Caco-2 (cell line): ENCODE measurements around the gene NUFIP2. TPM values are rescaled to one million over a fixed set of nuclear protein-coding genes. Genes with fewer than 3 reads are reported as not detected.

Source experiments
- BruUV-seq: library from RNA; stranded (reverse); fragments of 400-500 nt; replicated peaks from 2 replicates; lab custom pipeline; 2021; lab: Mats Ljungman, UMichigan
- CTCF ChIA-PET: fragments of 300-600 bp; sonication (Branson Sonifier 250); formaldehyde crosslinking; loops from one replicate; lab custom pipeline; 2022; ENCODE audit warnings: antibody characterized with exemption; lab: Charles Lee
- POLR2A ChIA-PET: fragments of 300-600 bp; sonication (Branson Sonifier 250); formaldehyde crosslinking; loops from one replicate; lab custom pipeline; 2022; ENCODE audit warnings: antibody characterized with exemption; lab: Charles Lee
- DNase-seq, 2 experiments: peaks; one replicate each; pipeline versions ENCODE4 v3.0.0 to v3.0.0-alpha.2; 2020 to 2022
- H3K27me3 ChIP-seq: replicated peaks from 2 replicates; pipeline ENCODE4 v1.6.0; 2011; ENCODE audit warnings: low read length; ENCODE audit not compliant: control insufficient read depth, insufficient read depth
- H3K36me3 ChIP-seq: 2 replicates; pipeline ENCODE4 v1.5.1; 2011; ENCODE audit warnings: low read length; ENCODE audit not compliant: control insufficient read depth, insufficient read depth
- H3K4me1 ChIP-seq: fragments of 250-450 bp; sonication (Bioruptor Pico); 2 replicates; pipeline ENCODE4 v1.5.1; 2020; ENCODE audit warnings: mild to moderate bottlenecking
- H3K4me3 ChIP-seq: 2 replicates; pipeline ENCODE4 v1.5.1; 2011; ENCODE audit warnings: low read depth, mild to moderate bottlenecking, control low read depth, low read length
- H3K9me3 ChIP-seq: fragments of 250-450 bp; sonication (Bioruptor Pico); 2 replicates; pipeline ENCODE4 v1.5.1; 2020; ENCODE audit warnings: mild to moderate bottlenecking, moderate library complexity
- H3K27ac Mint-ChIP-seq: one replicate; pipeline ENCODE4 v1.8.0; 2022; ENCODE audit warnings: mixed read lengths; ENCODE audit not compliant: unreplicated experiment
- H3K27me3 Mint-ChIP-seq: one replicate; pipeline ENCODE4 v1.8.0; 2022; ENCODE audit warnings: mixed read lengths; ENCODE audit not compliant: insufficient read depth, unreplicated experiment
- H3K36me3 Mint-ChIP-seq: one replicate; pipeline ENCODE4 v1.8.0; 2022; ENCODE audit warnings: mild to moderate bottlenecking, mixed read lengths; ENCODE audit not compliant: insufficient read depth, unreplicated experiment
- H3K4me1 Mint-ChIP-seq: one replicate; pipeline ENCODE4 v1.8.0; 2022; ENCODE audit warnings: low read depth, mixed read lengths; ENCODE audit not compliant: unreplicated experiment
- H3K4me3 Mint-ChIP-seq: one replicate; pipeline ENCODE4 v1.8.0; 2022; ENCODE audit warnings: mild to moderate bottlenecking, moderate library complexity, mixed read lengths; ENCODE audit not compliant: unreplicated experiment
- H3K9me3 Mint-ChIP-seq: one replicate; pipeline ENCODE4 v1.8.0; 2022; ENCODE audit warnings: mixed read lengths; ENCODE audit not compliant: unreplicated experiment
- CTCF ChIP-seq, 2 experiments: fragments of 200-600 bp in 1 of 2; IDR thresholded peaks; 1 replicate in 1 of 2; 2 replicates in 1 of 2; pipeline versions ENCODE4 v1.5.1 to v1.8.0; 2011 to 2022; ENCODE audit warnings: antibody characterized with exemption in 1 of 2, control low read depth in 1 of 2, inconsistent platforms in 1 of 2, low read depth in 1 of 2, low read length in 1 of 2, mild to moderate bottlenecking in 1 of 2, moderate library complexity in 1 of 2; ENCODE audit not compliant: insufficient read depth in 1 of 2, severe bottlenecking in 1 of 2, unreplicated experiment in 1 of 2
- intact Hi-C: fragments of 100-400 bp; cut with micrococcal nuclease; formaldehyde crosslinking; loops from one replicate; pipeline ENCODE4 v1.10.0; 2022; ENCODE audit not compliant: unreplicated experiment
- total RNA-seq: library from RNA; stranded (reverse); gene quantifications from 2 replicates; pipeline ENCODE4 v1.2.3, GENCODE V29; 2022

NUFIP2 gene
- total RNA-seq, 1 experiment from 2014 or later: 114 TPM

DNA sequence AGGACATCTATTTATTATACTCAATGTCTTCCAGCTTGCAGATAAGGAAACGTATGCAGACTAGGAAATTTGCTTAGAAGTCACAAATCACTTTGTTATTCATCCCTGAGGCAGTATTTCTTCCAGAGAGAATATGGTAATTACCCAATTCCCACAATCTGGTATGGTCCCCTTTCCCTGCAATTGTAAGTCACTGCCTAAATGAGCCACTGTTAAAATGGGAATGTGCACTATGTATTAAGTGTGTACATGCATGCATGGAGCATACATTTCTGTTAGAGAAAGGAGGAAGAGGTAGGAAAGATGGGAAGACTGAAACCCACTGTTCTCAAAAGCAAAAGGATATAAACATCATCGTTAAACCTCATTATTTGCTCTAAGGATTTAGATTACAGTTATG is 10.0 kb downstream of the NUFIP2 start:
- peaks cover 20% of the 10 kb centered on the region for H3K36me3 ChIP-seq
- DNase-seq: no peak
- Mint-ChIP-seq H3K9me3 (no peaks in the 10 kb centered on the region), H3K36me3 (peaks cover 99% of the 10 kb centered on the region), H3K27ac (no peak overlapping the region), H3K4me1 (peaks cover 25% of the 10 kb centered on the region), H3K4me3 (peak overlapping the region; percentile 17), H3K27me3 (no peaks in the 10 kb centered on the region)
- H3K4me1 ChIP-seq: peaks cover 15% of the 10 kb centered on the region
- intact Hi-C loops: no loop called here
- ChIA-PET POLR2A (interaction anchor here (1.7 kb wide), 1 partner anchor 10 kb away, joined by 4 read pairs; the partner anchor contains the start of gene NUFIP2), CTCF (interaction anchor here (0.6 kb wide), 1 partner anchor 12 kb away, joined by 4 read pairs; no protein-coding TSS in a partner anchor)
- H3K4me3 ChIP-seq: no peak overlapping the region
- H3K9me3 ChIP-seq: 0 out of 2 replicates have a peak, but pooled peaks cover 3% of the 10 kb centered on the region
- no peak for TF ChIP-seq CTCF (IDR thresholded peaks at IDR 0.05; ENCODE audit: insufficient read depth in 1 of 2, low read depth in 1 of 2, low read length in 1 of 2, severe bottlenecking in 1 of 2, unreplicated experiment in 1 of 2)
- no TSS peak for BruUV-seq
- H3K27me3 ChIP-seq: no peaks in the 10 kb centered on the region

DNA sequence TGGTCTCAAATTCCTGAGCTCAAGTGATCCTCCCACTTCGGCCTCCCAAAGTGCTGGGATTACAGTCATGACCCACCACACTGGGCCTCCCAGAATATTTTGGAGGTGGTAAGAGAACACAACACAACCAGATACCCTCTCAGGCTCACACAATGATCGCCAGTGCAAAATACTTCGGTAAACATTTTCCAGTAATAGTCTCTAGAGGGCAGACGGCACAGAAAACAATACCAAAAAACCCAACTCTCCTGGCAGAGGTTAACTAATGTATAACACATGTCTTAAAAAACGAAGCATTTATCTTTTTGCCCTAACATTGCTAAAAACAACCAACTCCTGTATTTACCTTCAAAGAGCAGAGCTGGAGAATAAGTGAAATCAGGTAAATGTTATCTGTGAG is 10.5 kb downstream of the NUFIP2 start:
- no peak overlapping the region for H3K27ac Mint-ChIP-seq
- 0 out of 2 replicates have a peak, but pooled peaks cover 3% of the 10 kb centered on the region for H3K9me3 ChIP-seq
- no peak for DNase-seq
- TF ChIP-seq CTCF (IDR thresholded peaks at IDR 0.05; ENCODE audit: insufficient read depth in 1 of 2, low read depth in 1 of 2, low read length in 1 of 2, severe bottlenecking in 1 of 2, unreplicated experiment in 1 of 2): peak in 1 of 2 experiments; percentile 21
- H3K36me3 Mint-ChIP-seq: peaks cover 99% of the 10 kb centered on the region
- intact Hi-C loops: no loop called here
- ChIA-PET CTCF (interaction anchor here (0.6 to 1.2 kb wide), 2 partner anchors 8 to 11 kb away, joined by 3 to 4 read pairs; no protein-coding TSS in a partner anchor), POLR2A (interaction anchor here (1.7 kb wide), 1 partner anchor 11 kb away, joined by 4 read pairs; the partner anchor contains the start of gene NUFIP2)
- peaks cover 20% of the 10 kb centered on the region for H3K36me3 ChIP-seq
- H3K27me3 ChIP-seq: no peaks in the 10 kb centered on the region
- no TSS peak for BruUV-seq
- H3K4me3 ChIP-seq: no peak overlapping the region
- peaks cover 25% of the 10 kb centered on the region for H3K4me1 Mint-ChIP-seq
- H3K9me3 Mint-ChIP-seq: no peaks in the 10 kb centered on the region
- no peak overlapping the region for H3K4me3 Mint-ChIP-seq
- H3K27me3 Mint-ChIP-seq: no peaks in the 10 kb centered on the region
- peaks cover 19% of the 10 kb centered on the region for H3K4me1 ChIP-seq

GRCh38 chr17:29279397-29280070 is 14.4 kb downstream of the NUFIP2 start:
- no TSS peak for BruUV-seq
- 0 out of 2 replicates have a peak, but pooled peaks cover 3% of the 10 kb centered on the region for H3K9me3 ChIP-seq
- ChIA-PET CTCF (no interaction called here), POLR2A (no interaction called here)
- H3K27me3 ChIP-seq: no peaks in the 10 kb centered on the region
- peaks cover 40% of the 10 kb centered on the region for H3K4me1 ChIP-seq
- Mint-ChIP-seq H3K27ac (no peak overlapping the region), H3K27me3 (no peaks in the 10 kb centered on the region), H3K4me3 (no peak overlapping the region), H3K36me3 (peaks cover 99% of the 10 kb centered on the region), H3K9me3 (peaks cover 6% of the 10 kb centered on the region), H3K4me1 (peaks cover 33% of the 10 kb centered on the region)
- intact Hi-C loops: no loop called here
- TF ChIP-seq CTCF (IDR thresholded peaks at IDR 0.05; ENCODE audit: insufficient read depth in 1 of 2, low read depth in 1 of 2, low read length in 1 of 2, severe bottlenecking in 1 of 2, unreplicated experiment in 1 of 2): no peak
- no peak for DNase-seq
- H3K36me3 ChIP-seq: peaks cover 13% of the 10 kb centered on the region
- no peak overlapping the region for H3K4me3 ChIP-seq
